HG03521 (cell line): ENCODE results near the gene ANO10.
"Not testable (repeated sequence)": the region's sequence is repeated elsewhere in the genome, so short reads cannot be mapped to it uniquely, and the experiment has no call there.

ENCODE experiments used
- ATAC-seq: cut with Tn5 transposase; IDR thresholded peaks from one replicate; pipeline ENCODE4 v1.9.1; 2021; ENCODE audit warnings: mild to moderate bottlenecking, moderate library complexity; ENCODE audit not compliant: unreplicated experiment

The ANO10 gene, protein sequence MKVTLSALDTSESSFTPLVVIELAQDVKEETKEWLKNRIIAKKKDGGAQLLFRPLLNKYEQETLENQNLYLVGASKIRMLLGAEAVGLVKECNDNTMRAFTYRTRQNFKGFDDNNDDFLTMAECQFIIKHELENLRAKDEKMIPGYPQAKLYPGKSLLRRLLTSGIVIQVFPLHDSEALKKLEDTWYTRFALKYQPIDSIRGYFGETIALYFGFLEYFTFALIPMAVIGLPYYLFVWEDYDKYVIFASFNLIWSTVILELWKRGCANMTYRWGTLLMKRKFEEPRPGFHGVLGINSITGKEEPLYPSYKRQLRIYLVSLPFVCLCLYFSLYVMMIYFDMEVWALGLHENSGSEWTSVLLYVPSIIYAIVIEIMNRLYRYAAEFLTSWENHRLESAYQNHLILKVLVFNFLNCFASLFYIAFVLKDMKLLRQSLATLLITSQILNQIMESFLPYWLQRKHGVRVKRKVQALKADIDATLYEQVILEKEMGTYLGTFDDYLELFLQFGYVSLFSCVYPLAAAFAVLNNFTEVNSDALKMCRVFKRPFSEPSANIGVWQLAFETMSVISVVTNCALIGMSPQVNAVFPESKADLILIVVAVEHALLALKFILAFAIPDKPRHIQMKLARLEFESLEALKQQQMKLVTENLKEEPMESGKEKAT

DNA sequence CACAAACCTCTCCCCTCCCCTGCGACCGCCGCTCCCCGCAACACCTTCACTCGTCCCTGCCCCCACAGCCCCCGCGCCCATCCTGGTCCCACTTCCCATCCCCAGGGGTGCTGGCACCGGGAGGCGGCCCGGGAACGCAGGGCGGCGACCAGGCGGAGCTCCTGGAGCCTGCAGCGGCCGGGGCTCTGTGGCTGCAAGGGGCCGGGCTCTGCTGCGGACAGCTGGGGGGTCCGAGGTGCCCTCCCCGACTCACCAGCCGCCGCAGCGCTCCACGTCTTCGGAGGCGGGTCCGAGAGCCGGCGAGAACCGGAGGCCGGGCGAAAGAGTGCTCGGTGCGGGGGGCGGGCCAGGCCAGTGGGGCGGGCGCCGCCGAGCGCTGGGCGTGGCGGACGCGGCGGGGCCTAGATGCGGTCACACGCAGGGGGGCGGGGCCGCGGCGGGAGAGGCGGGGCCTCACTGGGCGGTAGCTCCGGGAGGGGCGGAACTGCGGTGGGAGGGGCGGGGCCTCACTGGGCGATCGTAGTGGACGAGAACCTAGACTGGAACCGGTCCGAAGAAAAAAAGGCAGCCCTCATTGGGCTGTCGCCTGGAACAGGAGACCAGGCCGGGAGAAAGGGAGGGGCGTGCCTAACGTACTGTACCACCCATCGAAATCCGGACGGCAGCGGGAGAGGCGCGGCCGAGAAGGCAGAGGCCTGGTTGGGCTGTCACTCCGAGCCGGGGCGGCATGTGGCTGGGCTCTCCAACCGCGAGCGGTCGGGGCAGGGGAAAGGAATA lies at the start of gene ANO10:
ANO10 (minus strand) TSS at position 356 of the 777 bp plus-strand sequence. CDS start 16,159 bp downstream, outside the sequence.
- peak; percentile 90 for ATAC-seq

DNA sequence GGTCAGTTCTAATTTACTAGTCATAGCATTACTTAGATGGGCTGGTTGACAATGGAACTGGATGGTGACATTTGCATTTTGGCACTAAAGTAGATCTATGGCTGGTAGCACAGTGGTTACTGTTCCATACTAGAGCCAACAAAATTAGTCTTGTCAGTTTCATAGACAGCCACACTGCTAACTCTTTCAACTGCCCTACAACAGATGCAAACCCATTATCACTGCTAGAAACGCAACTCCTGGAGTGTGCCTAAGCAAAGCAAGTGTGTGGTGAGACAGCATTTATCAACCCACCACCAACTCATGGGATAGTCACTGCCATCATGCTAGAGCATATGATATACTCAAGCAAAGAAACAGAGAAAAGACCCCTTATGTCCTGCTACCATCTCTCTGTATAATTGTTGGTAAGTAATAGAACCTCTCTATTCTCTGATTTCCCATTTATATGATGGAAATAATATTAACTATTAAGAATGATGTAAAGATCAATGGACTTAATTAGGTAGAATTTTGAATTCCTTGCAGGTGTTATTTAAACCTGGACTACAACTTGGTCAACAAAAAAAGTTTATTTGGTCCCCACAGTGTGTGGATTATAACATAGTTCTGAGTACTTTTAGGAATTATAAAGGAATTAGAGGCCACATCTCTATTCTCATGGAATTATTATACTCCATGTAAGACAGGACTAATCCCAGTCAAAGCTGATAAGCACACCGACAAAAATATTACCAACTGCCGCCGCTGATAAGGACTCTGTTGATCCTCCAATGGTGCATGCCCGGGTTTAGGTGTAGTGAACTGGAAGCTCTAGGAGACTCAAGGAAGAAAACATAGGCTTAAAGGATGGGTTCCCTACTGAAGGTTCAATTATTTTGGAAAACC lies 49.1 kb upstream of the ANO10 start:
- ATAC-seq, result no peak

DNA sequence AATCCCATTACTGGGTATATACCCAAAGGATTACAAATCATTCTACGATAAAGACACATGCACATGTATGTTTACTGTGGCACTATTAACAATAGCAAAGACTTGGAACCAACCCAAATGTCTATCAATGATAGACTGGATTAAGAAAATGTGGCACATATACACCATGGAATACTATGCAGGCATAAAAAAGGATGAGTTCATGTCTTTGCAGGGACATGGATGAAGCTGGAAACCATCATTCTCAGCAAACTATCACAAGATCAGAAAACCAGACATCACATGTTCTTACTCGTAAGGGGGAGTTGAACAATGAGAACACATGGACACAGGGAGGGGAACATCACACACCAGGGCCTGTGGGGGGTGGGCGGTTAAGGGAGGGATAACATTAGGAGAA lies 43.2 kb upstream of the ANO10 start:
- not testable (repeated sequence) for ATAC-seq

DNA sequence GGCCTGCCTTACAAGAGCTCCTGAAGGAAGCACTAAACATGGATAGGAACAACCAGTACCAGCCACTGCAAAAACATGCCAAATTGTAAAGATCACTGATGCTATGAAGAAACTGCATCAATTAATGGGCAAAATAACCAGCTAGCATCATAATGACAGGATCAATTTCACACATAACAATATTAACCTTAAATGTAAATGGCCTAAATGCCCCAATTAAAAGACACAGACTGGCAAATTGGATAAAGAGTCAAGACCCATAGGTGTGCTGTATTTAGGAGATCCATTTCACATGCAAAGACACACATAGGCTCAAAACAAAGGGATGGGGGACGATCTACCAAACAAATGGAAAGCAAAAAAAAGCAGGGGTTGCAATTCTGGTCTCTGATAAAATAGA lies 39.6 kb upstream of the ANO10 start:
- ATAC-seq, result not testable (repeated sequence)

DNA sequence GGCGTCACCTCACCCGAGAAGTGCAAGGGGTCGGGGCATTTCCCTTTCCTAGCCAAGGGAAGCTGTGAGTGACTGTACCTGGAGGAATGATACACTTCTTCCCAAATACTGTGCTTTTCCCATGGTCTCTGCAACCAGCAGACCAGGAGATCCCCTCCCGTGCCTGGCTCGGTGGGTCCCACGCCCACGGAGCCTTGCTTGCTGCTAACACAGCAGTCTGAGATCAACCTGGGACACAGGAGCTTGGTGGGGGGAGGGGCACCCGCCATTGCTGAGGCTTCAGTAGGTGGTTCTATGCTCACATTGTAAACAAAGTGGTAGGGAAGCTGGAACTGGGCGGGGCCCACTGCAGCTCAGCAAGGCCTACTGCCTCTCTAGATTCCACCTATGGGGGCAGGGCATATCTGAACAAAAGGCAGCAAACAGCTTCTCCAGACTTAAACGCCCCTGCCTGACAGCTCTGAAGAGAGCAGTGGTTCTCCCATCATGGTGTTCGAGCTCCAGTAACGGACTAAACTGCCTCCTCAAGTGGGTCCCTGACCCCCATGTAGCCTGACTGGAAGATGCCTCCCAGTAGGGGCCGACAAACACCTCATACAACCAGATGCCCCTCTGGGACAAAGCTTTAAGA lies 37.6 kb upstream of the ANO10 start:
- no peak for ATAC-seq

DNA sequence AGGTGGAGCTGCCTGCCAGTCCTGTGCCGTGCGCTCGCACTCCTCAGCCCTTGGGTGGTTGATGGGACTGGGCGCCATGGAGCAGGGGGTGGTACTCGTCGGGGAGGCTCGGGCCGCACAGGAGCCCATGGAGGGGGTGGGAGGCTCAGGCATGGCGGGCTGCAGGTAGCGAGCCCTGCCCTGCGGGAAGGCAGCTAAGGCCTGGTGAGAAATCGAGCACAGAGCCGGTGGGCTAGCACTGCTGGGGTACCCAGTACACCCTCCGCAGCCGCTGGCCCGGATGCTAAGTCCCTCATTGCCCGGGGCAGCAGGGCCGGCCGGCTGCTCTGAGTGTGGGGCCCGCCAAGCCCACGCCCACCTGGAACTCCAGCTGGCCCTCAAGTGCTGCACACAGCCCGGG lies 34.6 kb upstream of the ANO10 start:
- not testable (repeated sequence) for ATAC-seq

DNA sequence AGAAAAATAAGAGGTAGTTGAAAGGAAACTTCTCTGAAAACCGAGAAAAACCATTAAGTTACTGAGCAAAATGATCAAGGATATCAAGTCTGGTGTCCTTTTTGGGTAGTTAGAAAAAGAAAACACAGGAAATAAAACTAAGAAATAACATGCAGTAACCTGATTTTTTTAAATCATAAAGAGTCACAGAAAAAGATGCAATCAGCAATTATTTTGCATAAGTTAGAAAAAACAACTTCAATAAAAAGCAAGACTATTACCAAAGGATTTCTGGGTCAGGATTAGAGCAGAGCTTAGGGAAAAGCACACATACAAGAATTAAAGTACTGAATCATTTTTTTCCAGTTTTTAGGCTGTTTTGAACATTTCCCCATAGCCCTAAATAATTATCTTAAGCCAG lies 28.5 kb upstream of the ANO10 start:
- no peak for ATAC-seq

DNA sequence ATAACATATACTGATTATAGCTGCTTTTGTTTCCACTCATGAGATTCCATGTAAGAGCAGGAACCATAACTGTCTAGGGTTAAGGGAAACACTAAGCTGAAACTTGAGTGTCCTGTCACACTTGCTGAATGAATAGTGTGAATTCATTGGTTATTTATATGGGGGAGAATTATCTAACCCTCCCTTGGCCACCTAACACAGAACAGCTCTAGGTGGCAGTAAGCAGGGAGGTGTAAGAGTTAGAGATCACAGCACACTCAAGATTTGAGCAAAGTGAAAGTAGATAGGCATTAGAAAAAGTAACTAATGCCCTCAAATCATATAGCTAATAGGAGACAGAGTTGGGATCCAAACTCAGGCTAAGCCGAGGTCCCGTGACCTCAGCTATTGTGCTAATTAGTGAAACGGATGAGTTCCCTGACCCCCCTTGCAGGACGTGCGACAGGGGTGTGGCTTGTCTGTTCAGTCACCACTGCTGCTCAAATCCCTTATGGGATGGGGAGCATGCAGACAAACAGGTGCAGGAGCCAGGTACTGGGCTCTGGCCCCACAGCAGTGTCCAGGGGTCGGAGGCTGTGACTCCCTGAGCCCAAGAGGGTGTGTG lies 27.7 kb upstream of the ANO10 start:
- no peak for ATAC-seq

DNA sequence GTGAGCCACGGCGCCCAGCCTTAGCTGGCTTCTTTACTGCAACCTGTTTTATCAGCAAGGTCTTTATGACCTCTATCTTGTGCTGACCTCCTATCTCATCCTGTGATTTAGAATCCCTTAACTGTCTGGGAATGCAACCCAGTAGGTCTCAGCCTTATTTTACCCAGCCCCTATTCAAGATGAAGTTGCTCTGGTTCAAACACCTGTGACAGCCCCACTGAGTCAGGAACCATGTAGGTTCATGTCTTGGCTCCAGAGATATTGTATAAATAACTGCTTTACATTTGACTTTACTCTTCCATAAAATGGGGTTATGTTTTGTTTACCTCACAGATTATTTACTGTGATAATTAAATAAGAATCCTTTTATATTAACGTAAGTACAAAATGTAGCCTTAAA lies 27.1 kb upstream of the ANO10 start:
- no peak for ATAC-seq

DNA sequence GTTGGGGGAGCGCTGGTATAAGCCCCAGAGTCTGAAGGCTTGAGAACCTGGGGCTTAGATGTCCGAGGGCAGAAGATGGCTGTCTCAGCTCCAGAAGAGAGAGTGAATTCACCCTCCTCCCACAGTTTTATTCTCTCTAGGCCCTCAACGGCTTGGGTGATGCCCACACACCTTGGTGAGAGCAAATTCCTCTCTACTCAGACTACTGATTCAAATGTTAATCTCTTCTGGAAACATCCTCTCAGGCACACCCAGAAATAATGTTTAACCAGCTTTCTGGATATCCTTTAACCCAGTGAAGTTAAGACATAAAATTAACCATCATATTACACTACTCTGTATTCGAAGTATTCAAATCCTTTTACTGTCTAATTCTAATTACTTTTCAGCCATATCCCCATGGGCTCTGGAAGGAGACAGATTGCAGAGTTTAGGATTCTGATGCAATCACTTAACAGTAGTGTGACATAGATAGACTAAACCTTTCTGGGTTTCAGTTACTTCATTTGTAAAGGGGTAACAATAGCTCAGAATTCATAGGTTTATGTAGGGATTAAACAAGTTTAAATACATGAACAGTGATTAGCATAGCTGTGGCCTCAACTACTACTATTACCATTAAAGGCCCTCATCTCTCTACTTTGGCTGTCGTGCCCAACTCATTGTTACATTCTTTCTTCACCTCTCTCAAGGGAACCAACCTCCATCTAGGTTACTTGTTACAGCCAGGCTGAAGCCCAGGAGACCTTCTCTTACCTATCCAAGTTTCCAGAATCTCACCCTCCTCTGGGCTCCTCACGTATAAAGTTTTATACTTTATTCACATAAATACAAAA lies 25.7 kb upstream of the ANO10 start:
- ATAC-seq, result no peak

DNA sequence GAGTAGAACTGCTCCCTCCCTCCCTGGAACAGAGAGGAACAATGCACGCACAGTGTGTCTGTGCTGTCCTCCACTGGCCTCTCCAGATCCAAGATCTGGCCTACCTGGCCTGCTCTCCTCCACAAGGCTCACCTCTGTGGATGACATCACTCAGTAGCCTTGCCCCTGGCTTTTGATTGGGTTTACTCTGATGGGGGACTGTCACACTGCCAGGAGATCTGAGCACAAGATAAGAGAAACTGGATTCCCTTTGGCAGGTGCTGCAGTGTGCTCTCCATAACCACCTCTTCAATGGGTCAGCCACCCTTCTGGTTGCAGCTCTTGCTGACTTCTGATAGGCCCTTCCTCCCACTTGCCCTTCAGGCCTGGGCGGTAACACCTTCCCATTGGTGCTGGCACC lies 22.6 kb upstream of the ANO10 start:
- ATAC-seq, result no peak

DNA sequence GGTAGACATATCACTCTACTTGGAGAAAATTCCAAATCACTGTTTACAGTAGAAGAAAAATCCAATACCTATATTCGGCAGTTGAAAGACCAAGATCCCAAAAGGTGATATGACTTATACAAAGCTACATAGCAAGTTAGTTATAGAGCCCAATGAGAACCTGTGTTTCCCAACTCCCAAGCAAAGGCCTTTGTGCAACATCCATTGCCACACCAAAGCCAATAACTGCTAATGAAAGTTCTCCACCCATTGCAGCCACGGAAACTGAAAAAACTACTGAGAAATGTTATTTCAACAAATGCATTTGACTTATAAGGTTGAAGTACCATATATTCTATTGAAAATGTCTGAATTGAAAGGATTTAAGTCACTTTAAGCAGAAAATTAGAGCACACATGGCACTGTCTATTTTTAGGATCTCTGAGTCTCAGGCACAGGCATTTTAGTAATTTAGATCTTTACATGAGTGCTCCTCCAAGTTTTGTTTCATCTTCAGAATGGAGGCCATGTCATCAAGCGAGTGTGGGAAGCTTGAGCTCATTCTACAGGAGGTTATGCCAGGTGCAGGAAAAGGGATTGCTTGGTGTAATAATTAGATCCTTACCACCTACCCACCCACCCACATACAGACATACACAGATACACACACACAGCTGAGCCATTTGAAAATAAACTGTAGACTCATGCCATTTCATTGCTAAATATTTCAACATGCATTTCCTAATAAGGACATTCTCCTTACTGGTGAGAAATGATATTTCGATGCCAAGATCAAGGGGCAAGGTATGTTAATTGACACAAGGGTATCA lies 19.7 kb upstream of the ANO10 start:
- ATAC-seq, result no peak

DNA sequence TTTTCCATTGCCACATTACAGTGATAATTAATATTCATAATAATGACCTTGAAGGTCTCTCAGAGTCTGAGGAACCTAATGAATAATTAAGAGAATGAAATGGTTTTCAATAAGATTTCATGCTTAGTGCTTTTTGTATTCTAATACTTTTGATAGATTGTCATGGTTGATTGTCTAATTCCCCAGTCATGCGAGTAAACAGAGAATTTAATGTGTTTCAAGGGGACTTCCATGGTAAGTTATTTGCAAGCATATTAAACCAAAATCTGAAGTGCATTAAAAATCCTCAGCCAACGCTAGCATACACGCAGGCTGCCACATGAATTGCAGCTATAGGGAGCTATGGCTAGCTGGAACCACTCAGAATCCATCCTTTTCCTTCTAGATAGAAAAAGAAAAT lies 18.9 kb upstream of the ANO10 start:
- ATAC-seq, result no peak

DNA sequence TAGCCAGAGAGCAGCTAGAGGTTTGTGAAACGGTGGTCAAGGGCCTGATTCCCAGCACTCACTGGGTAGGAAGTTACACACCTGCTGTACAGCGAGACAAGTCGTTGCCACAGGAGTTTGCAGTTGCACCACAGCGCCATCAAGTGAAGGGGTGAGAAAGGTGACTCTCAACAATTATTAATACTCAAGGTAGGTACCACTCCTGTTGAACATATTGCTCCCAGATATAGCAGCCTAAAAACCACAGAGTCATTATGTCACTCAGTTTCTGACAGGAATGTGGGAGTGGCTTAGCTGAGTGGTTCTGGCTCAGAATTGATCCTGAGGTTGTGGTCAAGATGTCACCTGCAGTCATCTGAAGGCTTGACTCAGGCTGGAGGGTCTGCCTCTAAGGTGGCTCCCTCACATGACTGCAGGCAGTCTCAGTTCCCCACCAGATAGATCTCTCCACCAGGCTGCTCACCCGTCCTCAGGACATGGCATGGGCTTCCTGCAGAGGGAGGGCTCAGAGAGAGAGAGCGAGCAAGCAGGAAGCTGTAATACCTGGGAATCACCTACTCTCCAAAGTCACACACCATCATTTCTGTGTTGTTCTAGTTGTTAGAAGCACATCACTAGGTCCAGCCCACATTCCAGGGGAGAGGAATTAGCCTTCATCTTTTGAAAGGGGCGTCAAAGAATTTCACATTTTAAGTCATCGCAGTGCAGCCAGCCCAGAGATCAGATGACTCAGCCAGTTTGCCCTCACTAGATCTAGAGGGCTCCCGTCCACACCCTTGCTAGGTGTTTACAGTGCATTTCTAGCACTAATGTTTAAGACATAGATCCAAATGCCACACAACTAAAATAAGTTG lies 17.0 kb upstream of the ANO10 start:
- ATAC-seq, result no peak

DNA sequence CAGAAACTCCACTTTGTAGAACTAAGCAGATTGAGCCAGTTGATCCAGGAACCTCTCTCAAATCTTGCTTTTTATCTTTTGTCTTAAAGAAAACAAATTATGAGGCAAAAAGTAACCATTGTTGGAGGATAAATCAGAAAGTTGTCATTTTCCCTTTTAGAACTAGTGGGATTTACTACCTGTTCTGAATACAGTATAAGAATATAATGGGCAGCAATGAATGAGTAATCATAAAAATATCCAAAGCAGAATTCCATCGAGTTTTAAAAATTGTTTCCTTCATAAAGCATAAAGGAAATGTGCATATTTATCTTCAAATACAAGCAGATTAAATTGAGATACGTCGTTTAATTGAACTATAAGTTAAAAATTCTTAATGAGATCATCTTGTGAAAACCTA lies 15.9 kb upstream of the ANO10 start:
- no peak for ATAC-seq

DNA sequence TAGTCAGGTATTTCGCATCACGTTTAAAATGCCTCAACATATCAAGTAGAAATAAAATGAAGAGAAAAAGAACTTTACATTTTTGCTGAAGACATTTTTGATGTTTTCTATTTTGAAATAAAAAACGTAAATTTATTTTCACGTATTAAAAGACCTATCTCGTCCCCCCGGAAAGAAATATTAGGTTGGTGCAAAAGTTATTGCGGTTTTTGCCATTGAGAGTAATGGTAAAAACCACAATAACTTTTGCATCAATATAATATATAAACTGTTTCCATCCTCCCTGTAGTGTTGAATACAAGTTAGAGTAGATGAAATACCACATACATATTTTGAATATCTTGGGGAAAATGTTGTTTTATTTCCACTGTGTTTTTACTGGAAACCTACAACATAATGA lies 11.2 kb upstream of the ANO10 start:
- ATAC-seq, result no peak

DNA sequence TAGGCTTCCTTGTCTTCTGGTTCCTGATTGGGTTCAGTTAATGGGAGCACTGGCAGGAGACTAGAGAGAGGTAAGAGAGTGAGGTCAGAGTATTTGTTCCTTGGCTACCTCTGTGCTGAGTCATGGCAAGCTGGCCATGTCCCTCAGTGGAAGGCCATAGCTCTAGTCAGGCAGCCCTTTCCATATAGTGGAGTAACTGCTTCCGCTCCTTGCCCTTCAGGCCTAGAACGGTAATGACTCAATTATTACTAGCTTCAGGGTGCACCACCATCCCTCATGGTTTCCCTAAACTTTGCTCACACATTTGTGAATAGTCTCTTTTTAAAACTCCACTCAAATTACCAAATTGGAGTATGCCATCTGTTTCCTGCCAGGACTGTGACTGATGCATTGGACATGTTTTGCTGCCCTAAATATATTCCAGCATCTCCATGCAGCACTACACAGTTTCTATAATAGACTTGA lies 10.5 kb upstream of the ANO10 start:
- no peak for ATAC-seq
